GM21619 (cell line): Measurements from ENCODE around the gene LMAN2.
"Not testable (repeated sequence)": the region's sequence is repeated elsewhere in the genome, so short reads cannot be mapped to it uniquely, and the experiment has no call there.

Experiments used
- ATAC-seq: cut with Tn5 transposase; IDR thresholded peaks from one replicate; pipeline ENCODE4 v1.9.1; 2021; ENCODE audit not compliant: unreplicated experiment

LMAN2 gene

DNA sequence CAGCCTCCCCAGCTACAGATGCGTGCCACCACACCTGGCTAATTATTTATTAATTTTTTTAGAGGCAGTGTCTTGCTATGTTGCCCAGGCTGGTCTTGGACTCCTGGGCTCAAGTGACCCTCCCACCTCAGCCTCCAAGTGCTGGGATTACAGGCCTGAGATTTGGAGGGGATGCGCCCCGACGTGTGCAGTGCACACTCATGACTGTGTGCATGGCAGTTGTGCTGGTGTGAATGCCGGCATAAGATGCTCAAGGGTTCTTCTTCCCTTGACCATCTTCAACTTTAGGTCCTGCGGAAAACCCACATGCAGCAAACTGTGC, 29.3 kb upstream of the LMAN2 start:
- ATAC-seq: no peak

- peak; percentile 65 for ATAC-seq
Measured at GRCh38 chr5:177378884-177379883, 27.7 kb upstream of the LMAN2 start.

GRCh38 chr5:177377851-177378776, 26.6 kb upstream of the LMAN2 start:
- ATAC-seq: no peak

- no peak for ATAC-seq
Measured at GRCh38 chr5:177376107-177376506, 24.6 kb upstream of the LMAN2 start.

DNA sequence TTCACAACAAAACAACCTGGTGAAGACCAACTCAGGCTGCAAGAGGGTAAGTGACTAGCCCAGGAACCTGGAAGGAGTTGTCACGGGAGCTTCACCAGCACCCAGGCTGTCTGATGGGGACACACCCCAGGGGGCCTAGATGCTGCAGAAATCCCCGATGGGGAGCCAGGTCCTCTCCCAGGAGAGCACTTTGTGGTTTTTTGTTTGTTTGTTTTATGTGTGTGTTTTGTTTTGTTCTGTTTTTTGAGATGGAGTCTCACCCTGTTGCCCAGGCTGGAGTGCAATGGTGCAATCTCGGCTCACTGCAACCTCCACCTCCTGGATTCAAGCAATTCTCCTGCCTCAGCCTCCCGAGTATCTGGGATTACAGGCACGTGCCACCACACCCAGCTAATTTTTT, 24.0 kb upstream of the LMAN2 start:
- ATAC-seq: not testable (repeated sequence)

- ATAC-seq: no peak
Measured at GRCh38 chr5:177374211-177374610, 22.7 kb upstream of the LMAN2 start.

DNA sequence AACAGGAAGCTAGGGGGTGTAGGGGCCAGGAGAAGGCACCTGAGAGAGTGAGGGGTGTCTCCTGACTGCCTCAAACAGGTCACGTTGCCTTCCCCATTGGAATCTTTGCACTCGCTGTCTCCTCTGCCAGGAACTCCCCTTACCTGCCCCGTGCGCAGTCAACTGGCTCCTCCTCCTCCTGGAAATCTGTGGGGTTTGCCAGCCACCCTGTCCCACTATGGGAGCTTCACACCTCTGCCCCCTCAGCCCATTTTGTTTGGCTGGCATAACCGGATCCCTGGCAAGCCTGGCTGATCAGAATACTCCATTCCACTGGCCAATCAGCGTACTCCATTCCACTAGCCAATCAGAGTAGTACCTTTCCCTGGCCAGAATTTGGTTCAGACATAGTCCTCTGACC, 22.3 kb upstream of the LMAN2 start:
- no peak for ATAC-seq

DNA sequence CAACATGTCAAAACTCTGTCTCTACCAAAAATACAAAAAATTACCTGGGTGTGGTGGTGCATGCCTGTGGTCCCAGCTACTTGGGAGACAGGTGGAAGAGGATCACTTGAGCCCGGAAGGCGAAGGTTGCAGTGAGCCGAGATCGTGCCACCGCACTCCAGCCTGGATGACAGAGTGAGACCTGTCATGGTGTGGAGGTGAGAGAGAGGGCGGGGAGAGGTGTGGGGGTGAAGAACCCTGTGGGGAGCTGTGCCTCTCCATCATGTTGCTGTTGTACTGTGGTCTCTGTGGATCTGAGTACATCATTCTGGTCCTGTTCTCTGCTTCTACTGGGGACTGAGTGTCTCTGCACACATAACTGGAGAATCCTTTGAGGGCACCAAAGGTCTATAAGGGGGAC, 21.4 kb upstream of the LMAN2 start:
- no peak for ATAC-seq

DNA sequence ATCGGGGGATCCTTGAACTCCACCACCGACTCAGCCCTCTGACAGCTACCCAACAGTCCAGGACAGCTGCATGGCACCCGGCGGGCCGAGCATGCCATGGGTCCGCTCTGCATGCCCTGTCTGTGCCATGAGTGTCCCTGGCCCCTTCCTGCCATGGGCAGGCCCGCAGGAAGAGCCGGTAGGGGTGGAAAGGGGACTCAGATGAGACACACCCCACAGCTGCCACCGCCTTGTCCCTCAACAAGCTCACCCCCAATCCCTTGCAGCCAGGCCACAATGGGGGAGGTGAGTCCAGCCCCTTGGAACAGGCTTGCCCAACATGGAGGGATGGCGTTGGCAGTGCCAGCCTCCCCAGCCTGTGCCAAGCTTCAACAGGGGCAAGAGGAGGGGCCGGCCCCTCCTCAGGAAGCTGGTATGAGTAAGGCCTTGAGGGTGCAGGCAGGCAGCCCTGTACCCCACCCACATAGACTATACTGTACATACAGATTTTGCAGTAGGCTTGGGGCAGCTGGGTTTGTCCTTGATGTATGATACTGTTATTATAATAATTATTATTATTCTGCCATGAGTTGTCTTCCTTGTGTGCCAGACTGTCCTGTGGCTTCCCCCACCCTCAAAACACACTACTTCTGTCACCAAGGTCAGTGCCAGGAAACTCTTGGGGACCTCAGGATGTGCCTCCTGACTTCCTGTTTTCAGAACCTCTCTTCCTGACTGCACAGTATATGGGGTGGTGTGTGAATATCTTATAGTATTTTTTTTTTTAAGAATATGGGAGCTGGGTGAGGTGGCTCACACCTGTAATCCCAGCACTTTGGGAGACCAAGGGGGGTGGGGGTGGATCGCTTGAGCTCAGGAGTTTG, 20.8 kb upstream of the LMAN2 start:
- ATAC-seq: no peak

DNA sequence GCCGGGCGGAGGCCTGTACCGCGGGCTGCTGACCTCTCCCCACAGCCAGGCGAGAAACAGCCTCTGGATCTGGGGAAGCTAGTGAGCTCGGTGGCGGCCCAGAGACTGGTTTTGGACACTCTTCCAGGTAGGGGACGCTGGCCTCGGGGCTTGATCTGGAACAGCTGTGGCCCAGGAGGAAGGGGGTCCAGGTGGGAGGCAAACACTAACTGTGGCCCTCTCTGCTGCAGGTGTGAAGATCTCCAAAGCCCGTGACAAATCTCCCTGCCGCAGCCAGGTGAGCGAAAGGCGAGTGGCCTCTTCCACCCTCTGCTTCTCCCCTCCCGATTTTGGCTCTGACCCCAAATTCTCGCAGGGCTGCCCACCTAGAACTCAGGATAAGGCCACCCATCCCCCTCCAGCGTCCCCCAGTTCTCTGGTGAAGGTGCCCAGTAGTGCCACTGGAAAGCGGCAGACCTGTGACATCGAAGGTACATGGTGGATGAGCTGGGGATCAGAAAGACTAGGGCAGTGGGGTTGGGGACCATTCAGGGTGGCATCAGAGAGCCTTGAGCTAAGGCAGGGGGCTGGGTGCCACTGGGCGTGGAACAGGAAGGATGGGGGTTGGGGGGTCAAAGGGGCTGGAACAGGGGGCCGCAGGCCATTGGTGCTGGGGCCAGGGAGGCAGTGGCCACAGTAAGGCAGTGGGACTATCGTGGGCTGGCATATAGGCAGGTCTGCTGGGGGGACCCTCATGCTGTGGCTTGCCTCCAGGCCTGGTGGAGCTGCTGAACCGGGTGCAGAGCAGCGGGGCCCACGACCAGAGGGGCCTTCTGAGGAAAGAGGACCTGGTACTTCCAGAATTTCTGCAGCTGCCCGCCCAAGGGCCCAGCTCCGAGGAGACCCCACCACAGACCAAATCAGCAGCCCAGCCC, 19.9 kb upstream of the LMAN2 start:
- no peak for ATAC-seq

DNA sequence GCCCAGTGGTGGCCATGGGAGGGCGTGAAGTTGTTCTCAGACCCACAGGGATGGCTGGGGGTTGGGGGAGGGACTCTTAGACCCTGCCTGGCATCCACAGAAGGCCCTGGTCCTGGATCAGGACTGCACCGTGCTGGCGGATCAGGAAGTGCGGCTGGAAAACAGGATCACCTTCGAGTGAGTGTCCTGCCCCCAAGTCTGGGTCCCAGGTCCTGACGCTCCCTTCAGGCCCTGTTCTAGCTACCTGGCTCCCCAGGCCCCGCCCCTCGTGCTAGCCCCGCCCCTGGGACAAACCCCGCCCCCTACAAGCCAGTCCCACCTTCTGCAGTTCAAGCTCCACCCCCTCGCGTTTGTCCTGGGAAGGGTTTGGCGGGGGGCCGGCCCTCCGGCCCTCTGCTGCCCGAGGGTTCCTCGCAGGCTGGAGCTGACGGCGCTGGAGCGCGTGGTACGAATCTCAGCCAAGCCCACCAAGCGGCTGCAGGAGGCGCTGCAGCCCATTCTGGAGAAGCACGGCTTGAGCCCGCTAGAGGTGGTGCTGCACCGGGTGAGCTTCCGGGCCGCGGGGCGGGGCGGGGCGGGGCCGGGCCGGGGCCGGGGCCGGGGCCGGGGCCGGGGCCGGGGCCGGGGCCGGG, 19.1 kb upstream of the LMAN2 start:
- peak; percentile 52 for ATAC-seq

DNA sequence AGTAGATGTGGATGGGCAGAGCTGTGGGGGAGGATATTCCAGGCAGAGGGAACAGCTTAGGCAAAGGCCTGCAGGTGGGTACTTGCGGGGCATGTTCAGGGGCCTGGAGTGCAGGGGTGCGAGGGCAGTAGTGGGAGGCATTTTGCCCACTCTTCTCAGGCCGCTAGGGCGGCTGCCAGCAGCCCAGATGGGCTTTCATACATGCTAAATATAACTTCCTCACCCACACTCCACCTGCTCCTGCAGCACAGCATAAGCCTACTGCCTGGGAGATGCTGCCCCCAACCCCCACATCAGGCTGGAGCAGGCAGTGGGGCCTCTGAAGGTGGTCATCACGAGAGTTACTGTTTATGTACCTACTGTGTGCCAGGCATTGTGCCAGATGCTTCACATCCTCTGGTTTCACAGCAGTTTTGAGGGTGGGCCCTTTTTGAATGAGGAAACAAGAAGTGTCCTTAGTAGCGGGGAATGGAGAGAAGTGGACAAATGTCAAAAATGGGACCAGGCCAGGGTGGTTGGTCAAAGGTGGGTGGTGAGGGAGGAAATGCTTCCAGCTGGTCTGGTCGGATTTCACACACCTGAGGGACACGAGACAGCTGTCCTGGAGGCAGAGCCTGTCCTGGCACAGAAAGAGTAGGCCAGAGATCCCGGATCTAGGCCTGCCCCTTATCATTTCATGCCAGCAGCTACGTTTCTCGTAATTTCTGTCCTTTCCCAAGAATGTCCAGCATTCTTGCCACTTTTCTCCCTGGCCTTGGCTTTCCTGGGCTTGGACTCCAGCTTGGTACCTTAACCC, 18.4 kb upstream of the LMAN2 start:
- ATAC-seq: no peak

GRCh38 chr5:177368869-177369644, 17.6 kb upstream of the LMAN2 start:
- no peak for ATAC-seq

- ATAC-seq: no peak
Measured at GRCh38 chr5:177367981-177368868, 16.8 kb upstream of the LMAN2 start.

GRCh38 chr5:177367323-177367848, 15.9 kb upstream of the LMAN2 start:
- no peak for ATAC-seq

DNA sequence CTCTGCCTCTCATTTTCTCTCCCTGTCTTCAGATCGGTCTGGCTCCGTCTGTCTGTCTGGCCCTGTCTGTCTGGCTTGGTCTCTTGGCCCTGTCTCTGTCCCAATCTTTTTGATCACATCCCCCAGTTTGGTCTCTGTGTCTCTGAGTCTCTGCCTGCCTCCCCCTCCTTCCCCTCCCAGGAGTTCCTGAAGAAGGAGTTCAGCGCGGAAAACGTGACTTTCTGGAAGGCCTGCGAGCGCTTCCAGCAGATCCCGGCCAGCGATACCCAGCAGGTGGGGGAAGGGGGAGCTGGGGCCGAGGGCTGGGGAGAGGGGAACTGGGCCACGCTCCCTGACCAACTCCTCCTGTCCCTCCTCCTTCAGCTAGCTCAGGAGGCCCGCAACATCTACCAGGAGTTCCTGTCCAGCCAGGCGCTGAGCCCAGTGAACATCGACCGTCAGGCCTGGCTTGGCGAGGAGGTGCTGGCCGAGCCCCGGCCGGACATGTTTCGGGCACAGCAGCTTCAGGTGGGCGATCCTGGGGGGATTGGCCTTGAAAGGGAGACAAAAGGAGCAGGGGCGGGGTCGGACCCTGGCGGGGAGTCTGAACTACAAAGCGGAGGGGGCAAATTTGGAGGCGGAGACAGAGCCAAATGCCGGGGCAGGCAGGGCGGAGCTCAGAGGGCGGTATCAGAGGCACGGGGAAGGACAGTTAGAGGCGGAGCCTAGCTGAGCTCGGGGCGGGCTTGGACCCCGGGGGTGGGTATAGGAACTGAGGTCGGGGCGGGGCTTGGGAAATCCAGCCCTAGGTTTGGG, 15.3 kb upstream of the LMAN2 start:
- no peak for ATAC-seq
